Endodermal cell (in vitro differentiated cells): ENCODE results near the gene PSD. TPM values are rescaled to one million over a fixed set of nuclear protein-coding genes. Genes with fewer than 3 reads are reported as not detected.
A peak's percentile ranks its signal among the peaks of the same experiment; 100 is the strongest.

Source experiments
- DNase-seq: peaks from one replicate; pipeline ENCODE4 v3.0.0-alpha.2; 2017
- H3K27ac ChIP-seq: 2 replicates; pipeline ENCODE4 v1.5.1; 2013; ENCODE audit warnings: mild to moderate bottlenecking, low read depth, low read length, moderate library complexity
- H3K27me3 ChIP-seq: 2 replicates; pipeline ENCODE4 v1.6.1; 2013; ENCODE audit warnings: mild to moderate bottlenecking, low read length, moderate library complexity; ENCODE audit not compliant: insufficient read depth, control insufficient read depth, poor library complexity, severe bottlenecking
- H3K36me3 ChIP-seq: 2 replicates; pipeline ENCODE4 v1.7.0; 2013; ENCODE audit warnings: mild to moderate bottlenecking, low read length, moderate library complexity; ENCODE audit not compliant: control insufficient read depth, insufficient read depth
- H3K4me1 ChIP-seq: one replicate; pipeline ENCODE4 v1.7.0; 2013; ENCODE audit warnings: low read length; ENCODE audit not compliant: control insufficient read depth, insufficient read depth
- H3K4me3 ChIP-seq: 2 replicates; pipeline ENCODE4 v1.5.1; 2013; ENCODE audit warnings: mild to moderate bottlenecking, low read length, moderate library complexity
- H3K9ac ChIP-seq: 2 replicates; pipeline ENCODE4 v1.6.1; 2013; ENCODE audit warnings: mild to moderate bottlenecking, low read length, moderate library complexity; ENCODE audit not compliant: poor library complexity, severe bottlenecking; ENCODE audit errors: extremely low read depth
- H3K9me3 ChIP-seq: 2 replicates; pipeline ENCODE4 v1.6.1; 2013; ENCODE audit warnings: mild to moderate bottlenecking, low read length, moderate library complexity; ENCODE audit not compliant: control insufficient read depth
- H3K27ac Mint-ChIP-seq: 2 replicates; pipeline ENCODE4 v1.8.0; 2020; ENCODE audit warnings: mixed read lengths
- H3K27me3 Mint-ChIP-seq: 2 replicates; pipeline ENCODE4 v1.8.0; 2021; ENCODE audit warnings: mild to moderate bottlenecking, mixed read lengths; ENCODE audit not compliant: insufficient read depth
- H3K36me3 Mint-ChIP-seq: 2 replicates; pipeline ENCODE4 v1.8.0; 2020; ENCODE audit warnings: low read depth, mixed read lengths
- H3K4me1 Mint-ChIP-seq: 2 replicates; pipeline ENCODE4 v1.8.0; 2020; ENCODE audit warnings: mixed read lengths
- H3K4me3 Mint-ChIP-seq: 2 replicates; pipeline ENCODE4 v1.8.0; 2020; ENCODE audit warnings: mild to moderate bottlenecking, moderate library complexity, mixed read lengths
- H3K9me3 Mint-ChIP-seq: 2 replicates; pipeline ENCODE4 v1.8.0; 2020; ENCODE audit warnings: mild to moderate bottlenecking, mixed read lengths
- whole genome bisulfite sequencing, 2 experiments: methylation state at CpG; one replicate each; pipeline versions ENCODE4 v1.1.5 to v1.1.7; 2013; ENCODE audit warnings: missing lambda C conversion rate in 2 of 2, mixed read lengths in 1 of 2; ENCODE audit not compliant: insufficient coverage in 1 of 2, insufficient read length in 1 of 2; 5-methylcytosine and 5-hydroxymethylcytosine counted together
- total RNA-seq, 2 donors: library from RNA; stranded (reverse); fragmentation: NEBNext Ultra II Directional in 1 of 2; extraction: Animal tissue kit (Norgen Biotek cat#: 25700) in 1 of 2; gene quantifications; 2 replicates in 1 of 2; 3 replicates in 1 of 2; pipeline ENCODE4 v1.2.1, GENCODE V29; 2021
- TF ChIP-seq, protein P1 (sequence below): fragments of 200-600 bp; sonication (generic); conservative IDR thresholded peaks from 2 replicates; pipeline ENCODE4 v1.5.0; 2021; ENCODE audit warnings: antibody characterized with exemption, mild to moderate bottlenecking

PSD gene
- total RNA-seq, 2 donors from 2014 or later, result 2.8 to 8.3 TPM

DNA sequence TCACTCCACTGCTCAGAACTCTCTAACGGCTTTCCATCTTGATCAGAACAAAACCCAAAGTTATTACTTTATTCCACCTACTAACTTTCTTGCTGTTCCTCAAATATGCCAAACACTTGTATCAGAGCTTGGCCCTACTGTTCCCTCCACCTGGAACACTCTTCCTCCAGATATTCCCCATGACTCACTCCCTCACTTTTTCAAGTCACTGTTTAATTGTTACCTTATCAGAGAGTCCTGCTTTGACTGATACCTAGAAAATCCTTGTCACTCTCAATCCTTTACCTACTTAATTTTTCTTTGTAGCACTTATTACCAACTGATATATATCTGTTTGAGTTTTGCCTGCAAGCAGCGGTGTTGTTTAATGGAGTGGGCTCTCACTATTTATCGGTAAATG is 28.7 kb downstream of the PSD start:
- H3K9me3 Mint-ChIP-seq, result no peaks in the 10 kb centered on the region

DNA sequence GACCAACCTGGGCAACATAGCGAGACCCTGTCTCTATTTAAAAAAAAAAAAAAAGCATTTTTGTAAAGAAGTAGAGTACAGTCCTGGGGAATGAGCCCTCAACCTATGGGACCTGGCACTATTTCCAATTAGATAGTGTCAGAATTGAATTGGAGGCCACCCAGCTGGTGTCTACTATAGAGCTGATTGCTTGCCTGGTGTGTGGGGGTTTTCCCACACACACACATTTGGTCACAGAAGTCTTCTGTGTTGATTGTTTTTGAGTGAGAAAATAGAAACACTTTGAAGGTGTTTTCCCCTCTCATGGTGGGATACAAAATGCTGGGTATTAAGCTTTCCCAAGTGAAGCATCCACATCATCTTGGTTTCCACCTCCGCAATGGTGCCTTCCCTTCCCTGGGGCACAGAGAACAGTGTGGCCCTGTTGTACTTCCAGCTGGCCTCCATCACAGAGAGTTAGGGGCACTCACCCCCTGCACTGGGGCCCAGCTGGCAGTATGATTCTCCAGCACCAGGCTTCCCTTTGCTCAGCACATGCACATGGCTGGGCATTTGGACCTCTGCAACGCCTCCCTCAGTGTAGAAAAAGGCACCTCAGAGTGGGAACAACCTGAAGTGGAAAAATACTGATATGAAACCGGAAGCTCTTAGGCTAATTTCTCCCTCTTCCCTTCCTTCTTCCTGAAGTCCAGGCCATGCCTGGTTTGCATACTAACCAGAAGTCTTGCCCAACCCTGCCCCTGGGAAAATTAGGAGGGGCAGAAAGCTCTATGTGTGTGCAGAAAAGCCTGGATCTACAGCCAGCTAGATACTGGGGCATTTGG is 33.8 kb downstream of the PSD start:
- no peak overlapping the region for H3K4me3 Mint-ChIP-seq
- no peaks in the 10 kb centered on the region for H3K27me3 Mint-ChIP-seq
- Histone ChIP-seq H3K4me1 (no peaks in the 10 kb centered on the region), H3K36me3 (peaks cover 14% of the 10 kb centered on the region), H3K9me3 (no peaks in the 10 kb centered on the region), H3K4me3 (no peak overlapping the region), H3K27me3 (no peaks in the 10 kb centered on the region), H3K27ac (no peak overlapping the region), H3K9ac (no peak overlapping the region)
- H3K27ac Mint-ChIP-seq, result no peak overlapping the region
- TF ChIP-seq, protein P1, sequence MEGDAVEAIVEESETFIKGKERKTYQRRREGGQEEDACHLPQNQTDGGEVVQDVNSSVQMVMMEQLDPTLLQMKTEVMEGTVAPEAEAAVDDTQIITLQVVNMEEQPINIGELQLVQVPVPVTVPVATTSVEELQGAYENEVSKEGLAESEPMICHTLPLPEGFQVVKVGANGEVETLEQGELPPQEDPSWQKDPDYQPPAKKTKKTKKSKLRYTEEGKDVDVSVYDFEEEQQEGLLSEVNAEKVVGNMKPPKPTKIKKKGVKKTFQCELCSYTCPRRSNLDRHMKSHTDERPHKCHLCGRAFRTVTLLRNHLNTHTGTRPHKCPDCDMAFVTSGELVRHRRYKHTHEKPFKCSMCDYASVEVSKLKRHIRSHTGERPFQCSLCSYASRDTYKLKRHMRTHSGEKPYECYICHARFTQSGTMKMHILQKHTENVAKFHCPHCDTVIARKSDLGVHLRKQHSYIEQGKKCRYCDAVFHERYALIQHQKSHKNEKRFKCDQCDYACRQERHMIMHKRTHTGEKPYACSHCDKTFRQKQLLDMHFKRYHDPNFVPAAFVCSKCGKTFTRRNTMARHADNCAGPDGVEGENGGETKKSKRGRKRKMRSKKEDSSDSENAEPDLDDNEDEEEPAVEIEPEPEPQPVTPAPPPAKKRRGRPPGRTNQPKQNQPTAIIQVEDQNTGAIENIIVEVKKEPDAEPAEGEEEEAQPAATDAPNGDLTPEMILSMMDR, result no peak
- H3K9me3 Mint-ChIP-seq, result no peaks in the 10 kb centered on the region
- WGBS, 2 experiments, result 94 to 100% methylated on average over 1 to 4 of the region's 4 CpGs
- H3K4me1 Mint-ChIP-seq, result peaks cover 1% of the 10 kb centered on the region
- DNase-seq, result no peak
- H3K36me3 Mint-ChIP-seq, result peaks cover 21% of the 10 kb centered on the region

More for the DNA sequence above, 28.7 kb downstream of the PSD start:
- no peak overlapping the region for H3K4me3 Mint-ChIP-seq
- no peak overlapping the region for H3K27ac ChIP-seq
- no peaks in the 10 kb centered on the region for H3K4me1 ChIP-seq
- H3K9ac ChIP-seq, result no peak overlapping the region
- H3K27me3 ChIP-seq, result peaks cover 11% of the 10 kb centered on the region
- TF ChIP-seq, protein P1, result no peak
- H3K36me3 ChIP-seq, result no peaks in the 10 kb centered on the region
- H3K9me3 ChIP-seq, result no peaks in the 10 kb centered on the region
- H3K36me3 Mint-ChIP-seq, result no peaks in the 10 kb centered on the region
- no peak for DNase-seq
- H3K4me1 Mint-ChIP-seq, result peaks cover 15% of the 10 kb centered on the region
- H3K27ac Mint-ChIP-seq, result no peak overlapping the region
- peaks cover 23% of the 10 kb centered on the region for H3K27me3 Mint-ChIP-seq
- H3K4me3 ChIP-seq, result no peak overlapping the region
- 85 to 89% methylated on average over 3 of the region's 3 CpGs for WGBS, 2 experiments

DNA sequence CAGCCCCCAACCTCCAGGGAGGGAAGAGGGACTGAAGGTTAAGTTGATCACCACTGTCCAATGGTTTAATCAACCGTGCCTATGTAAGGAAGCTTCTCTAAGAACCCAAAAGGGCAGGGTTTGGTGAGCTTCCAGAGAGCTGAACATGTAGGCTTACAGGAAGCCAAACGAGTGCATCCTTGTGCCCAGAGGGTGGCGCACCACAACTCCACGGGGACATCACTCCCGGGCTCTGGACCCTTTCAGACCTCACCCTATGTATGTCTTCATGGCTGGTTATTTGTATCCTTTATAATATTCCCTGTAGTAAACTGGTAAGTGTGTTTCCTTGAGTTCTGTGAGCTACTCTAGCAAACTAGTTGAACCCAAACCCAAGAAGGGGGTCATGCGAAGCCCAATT is 34.5 kb downstream of the PSD start:
- Histone ChIP-seq H3K27me3 (no peaks in the 10 kb centered on the region), H3K9ac (no peak overlapping the region), H3K27ac (no peak overlapping the region), H3K36me3 (peaks cover 19% of the 10 kb centered on the region), H3K4me1 (no peaks in the 10 kb centered on the region), H3K9me3 (no peaks in the 10 kb centered on the region), H3K4me3 (no peak overlapping the region)
- Mint-ChIP-seq H3K27ac (no peak overlapping the region), H3K27me3 (no peaks in the 10 kb centered on the region), H3K36me3 (peaks cover 27% of the 10 kb centered on the region), H3K9me3 (no peaks in the 10 kb centered on the region), H3K4me3 (no peak overlapping the region), H3K4me1 (no peaks in the 10 kb centered on the region)
- peak; percentile 82 for DNase-seq
- TF ChIP-seq, protein P1, result peak; percentile 75
- WGBS, 2 experiments, result 70 to 100% methylated on average over 2 to 6 of the region's 6 CpGs
